Esophagus squamous epithelium (tissue), 5 donors: Measurements from ENCODE around the gene ARHGEF12. TPM values are rescaled to one million over a fixed set of nuclear protein-coding genes. Genes with fewer than 3 reads are reported as not detected.

Source experiments
- DNase-seq: peaks from one replicate; lab custom pipeline; 2025; lab: John Stamatoyannopoulos, UW
- H3K27ac ChIP-seq, 4 donors: fragments of 200-600 bp; sonication (generic); one replicate each; pipeline ENCODE4 v1.5.1; 2016 to 2019; ENCODE audit warnings: mild to moderate bottlenecking in 1 of 4
- H3K27me3 ChIP-seq, 4 donors: fragments of 200-600 bp; sonication (generic); 1 replicate in 3 of 4; 2 replicates in 1 of 4; pipeline versions ENCODE4 v1.5.1 to v1.6.0; 2017 to 2021; ENCODE audit warnings: antibody characterized with exemption in 1 of 4
- H3K36me3 ChIP-seq, 3 donors: fragments of 200-600 bp; sonication (generic); one replicate each; pipeline ENCODE4 v1.5.1; 2016 to 2019
- H3K4me1 ChIP-seq, 3 donors: fragments of 200-600 bp; sonication (generic); one replicate each; pipeline ENCODE4 v1.5.1; 2017 to 2019
- H3K4me3 ChIP-seq, 4 donors: fragments of 200-600 bp; sonication (generic); 1 replicate in 3 of 4; 2 replicates in 1 of 4; pipeline ENCODE4 v1.5.1; 2016 to 2019; ENCODE audit warnings: mild to moderate bottlenecking in 2 of 4, moderate library complexity in 1 of 4
- H3K9me3 ChIP-seq, 3 donors: fragments of 200-600 bp; sonication (generic); one replicate each; pipeline ENCODE4 v1.5.1; 2016 to 2019
- CTCF ChIP-seq, 6 experiments: fragments of 450-650 bp in 4 of 6; fragments of 200-600 bp in 2 of 6; sonication (generic) in 2 of 6; IDR thresholded peaks; one replicate each; pipeline ENCODE4 v1.5.1; 2016 to 2019; ENCODE audit warnings: antibody characterized with exemption in 6 of 6, mild to moderate bottlenecking in 4 of 6, moderate library complexity in 4 of 6
- POLR2A ChIP-seq, 4 donors: fragments of 450-650 bp; IDR thresholded peaks; one replicate each; pipeline ENCODE4 v1.6.1; 2017; ENCODE audit warnings: antibody characterized with exemption in 4 of 4, mild to moderate bottlenecking in 4 of 4, moderate library complexity in 3 of 4
- WGBS, 2 donors: methylation state at CpG; one replicate each; pipeline ENCODE4 v1.1.5; 2018; 5-methylcytosine and 5-hydroxymethylcytosine counted together
- intact Hi-C: fragments of 100-400 bp; cut with DNase I; formaldehyde crosslinking; loops from one replicate; pipeline ENCODE4 v1.15.0; 2022
- total RNA-seq, 4 donors: library from RNA; depleted of rRNA; stranded (reverse); fragments of >200 nt; gene quantifications; one replicate each; pipeline ENCODE4 v1.1.0, GENCODE V29; 2016
- donor health status: DM: yes; HTN: yes; CAD: no.

The ARHGEF12 gene
- total RNA-seq, 4 donors from 2014 or later: 57.4 to 106 (median 70.7) TPM

- DNase-seq: no peak
- H3K9me3 ChIP-seq: no peaks in the 10 kb centered on the region
- WGBS, 2 donors: 13 to 15% methylated on average over 17 to 19 of the region's 73 CpGs
- peak overlapping the region; percentile 19 to 72 (median 47) for H3K4me3 ChIP-seq
- H3K36me3 ChIP-seq: no peaks in the 10 kb centered on the region
- H3K27me3 ChIP-seq: peaks cover 0 to 94% (median 0%) of the 10 kb centered on the region in 4 donors
- peaks cover 0 to 17% (median 6%) of the 10 kb centered on the region in 3 donors for H3K4me1 ChIP-seq
- TF ChIP-seq POLR2A (IDR thresholded peaks at IDR 0.05) (no peak), CTCF (IDR thresholded peaks at IDR 0.05) (no peak)
- no peak overlapping the region for H3K27ac ChIP-seq
- intact Hi-C loops: loop anchor here (5.0 kb wide), 2 partner anchors 175 to 440 kb away; no protein-coding TSS in a partner anchor
Observed at GRCh38 chr11:120511820-120512738, 175.9 kb downstream of the ARHGEF12 start.

- H3K36me3 ChIP-seq: no peaks in the 10 kb centered on the region
- TF ChIP-seq POLR2A (IDR thresholded peaks at IDR 0.05) (no peak), CTCF (IDR thresholded peaks at IDR 0.05) (peak in 1 of 6 experiments; percentile 9)
- peaks cover 0 to 24% (median 6%) of the 10 kb centered on the region in 3 donors for H3K4me1 ChIP-seq
- peaks cover 0 to 97% (median 0%) of the 10 kb centered on the region in 4 donors for H3K27me3 ChIP-seq
- 74 to 81% methylated on average over 6 to 7 of the region's 22 CpGs for WGBS, 2 donors
- intact Hi-C loops: loop anchor here (5.0 kb wide), 2 partner anchors 174 to 439 kb away; no protein-coding TSS in a partner anchor
- no peak for DNase-seq
- H3K27ac ChIP-seq: no peak overlapping the region
- H3K4me3 ChIP-seq: no peak overlapping the region
- no peaks in the 10 kb centered on the region for H3K9me3 ChIP-seq
Observed at GRCh38 chr11:120512739-120513435, 176.7 kb downstream of the ARHGEF12 start.

- no peaks in the 10 kb centered on the region for H3K9me3 ChIP-seq
- TF ChIP-seq CTCF (IDR thresholded peaks at IDR 0.05) (no peak), POLR2A (IDR thresholded peaks at IDR 0.05) (no peak)
- WGBS, 2 donors: 75 to 80% methylated on average over 15 to 17 of the region's 19 CpGs
- intact Hi-C loops: loop anchor here (5.0 kb wide), 2 partner anchors 174 to 439 kb away; no protein-coding TSS in a partner anchor
- no peaks in the 10 kb centered on the region for H3K36me3 ChIP-seq
- no peak for DNase-seq
- peaks cover 0 to 26% (median 6%) of the 10 kb centered on the region in 3 donors for H3K4me1 ChIP-seq
- H3K4me3 ChIP-seq: no peak overlapping the region
- no peak overlapping the region for H3K27ac ChIP-seq
- H3K27me3 ChIP-seq: peaks cover 0 to 93% (median 0%) of the 10 kb centered on the region in 4 donors
Observed at GRCh38 chr11:120513436-120514315, 177.5 kb downstream of the ARHGEF12 start.

GRCh38 chr11:120514541-120515121 is 178.4 kb downstream of the ARHGEF12 start:
- TF ChIP-seq CTCF (IDR thresholded peaks at IDR 0.05): no peak
- TF ChIP-seq POLR2A (IDR thresholded peaks at IDR 0.05): no peak

More at GRCh38 chr11:120514541-120515121, 178.4 kb downstream of the ARHGEF12 start:
- WGBS, 2 donors: 76 to 89% methylated on average over 13 to 14 of the region's 14 CpGs
- H3K4me1 ChIP-seq: peaks cover 0 to 26% (median 6%) of the 10 kb centered on the region in 3 donors
- no peak overlapping the region for H3K27ac ChIP-seq
- intact Hi-C loops: loop anchor here (5.0 kb wide), 2 partner anchors 173 to 438 kb away; no protein-coding TSS in a partner anchor
- peaks cover 0 to 84% (median 0%) of the 10 kb centered on the region in 4 donors for H3K27me3 ChIP-seq
- no peaks in the 10 kb centered on the region for H3K36me3 ChIP-seq
- no peaks in the 10 kb centered on the region for H3K9me3 ChIP-seq
- no peak for DNase-seq
- no peak overlapping the region for H3K4me3 ChIP-seq
